GM23338 (cell line): Measurements from ENCODE around the gene SERGEF. TPM values are rescaled to one million over a fixed set of nuclear protein-coding genes. Genes with fewer than 3 reads are reported as not detected.

ENCODE experiments used
- ATAC-seq: fragments of 200-7000 bp; cut with Tn5 transposase; 3 replicates; pipeline ENCODE4 v1.9.1; 2020
- DNase-seq: peaks from one replicate; pipeline ENCODE4 v3.0.0-alpha.2; 2015; ENCODE audit warnings: low spot score
- H2AFZ ChIP-seq: fragments of 200-600 bp; sonication (generic); 2 replicates; pipeline ENCODE4 v1.8.0; 2016; ENCODE audit warnings: antibody characterized with exemption, mild to moderate bottlenecking, moderate library complexity
- H3F3A ChIP-seq: fragments of 200-600 bp; sonication (generic); replicated peaks from 2 replicates; pipeline ENCODE4 v1.8.0; 2017; ENCODE audit warnings: antibody characterized with exemption, mixed run types, low read depth
- H3K27ac ChIP-seq: fragments of 200-600 bp; sonication (generic); 2 replicates; pipeline ENCODE4 v1.6.1; 2016; ENCODE audit warnings: low read depth
- H3K27me3 ChIP-seq: fragments of 200-600 bp; sonication (generic); 2 replicates; pipeline ENCODE4 v1.8.0; 2016; ENCODE audit warnings: mild to moderate bottlenecking, mixed run types, moderate library complexity; ENCODE audit not compliant: insufficient read depth
- H3K36me3 ChIP-seq: fragments of 200-600 bp; sonication (generic); 2 replicates; pipeline ENCODE4 v1.8.0; 2016; ENCODE audit warnings: mild to moderate bottlenecking; ENCODE audit not compliant: insufficient read depth
- H3K4me1 ChIP-seq: fragments of 200-600 bp; sonication (generic); 2 replicates; pipeline ENCODE4 v1.8.0; 2016; ENCODE audit warnings: mild to moderate bottlenecking, moderate library complexity; ENCODE audit not compliant: insufficient read depth
- H3K4me2 ChIP-seq: fragments of 200-600 bp; sonication (generic); 2 replicates; pipeline ENCODE4 v1.7.1; 2017; ENCODE audit warnings: mixed run types
- H3K4me3 ChIP-seq: fragments of 200-600 bp; sonication (generic); 2 replicates; pipeline ENCODE4 v1.6.1; 2016; ENCODE audit warnings: mixed run types
- H3K79me2 ChIP-seq: fragments of 200-600 bp; sonication (generic); replicated peaks from 2 replicates; pipeline ENCODE4 v1.8.0; 2017; ENCODE audit warnings: mild to moderate bottlenecking; ENCODE audit not compliant: insufficient read depth
- H3K9me2 ChIP-seq: fragments of 200-600 bp; sonication (generic); 2 replicates; pipeline ENCODE4 v1.8.0; 2017; ENCODE audit not compliant: insufficient read depth
- H4K20me1 ChIP-seq: fragments of 200-600 bp; sonication (generic); replicated peaks from 2 replicates; pipeline ENCODE4 v1.8.0; 2017; ENCODE audit warnings: mild to moderate bottlenecking; ENCODE audit not compliant: insufficient read depth
- H3K27ac Mint-ChIP-seq: 2 replicates; pipeline ENCODE4 v1.8.0; 2020; ENCODE audit warnings: inconsistent platforms, mild to moderate bottlenecking, moderate library complexity, mixed read lengths
- H3K27me3 Mint-ChIP-seq: 3 replicates; pipeline ENCODE4 v1.8.0; 2022; ENCODE audit warnings: low read depth, mild to moderate bottlenecking, moderate library complexity, mixed read lengths, inconsistent platforms; ENCODE audit not compliant: insufficient read depth, poor library complexity
- H3K36me3 Mint-ChIP-seq: 3 replicates; pipeline ENCODE4 v1.8.0; 2021; ENCODE audit warnings: low read depth, mild to moderate bottlenecking, inconsistent platforms, moderate library complexity, mixed read lengths
- H3K4me1 Mint-ChIP-seq: 3 replicates; pipeline ENCODE4 v1.8.0; 2020; ENCODE audit warnings: mild to moderate bottlenecking, inconsistent platforms, mixed read lengths
- H3K4me3 Mint-ChIP-seq: 3 replicates; pipeline ENCODE4 v1.8.0; 2021; ENCODE audit warnings: moderate library complexity, mild to moderate bottlenecking, inconsistent platforms, mixed read lengths
- H3K9me3 Mint-ChIP-seq: 3 replicates; pipeline ENCODE4 v1.8.0; 2020; ENCODE audit warnings: moderate library complexity, mild to moderate bottlenecking, inconsistent platforms, mixed read lengths
- CREB1 ChIP-seq: fragments of 250-450 bp; sonication (Bioruptor Pico); IDR thresholded peaks from 2 replicates; pipeline ENCODE4 v1.5.0; 2020; ENCODE audit warnings: low read depth, mild to moderate bottlenecking, moderate library complexity
- CTCF ChIP-seq, 2 experiments: fragments of 200-600 bp in 1 of 2; sonication (generic) in 1 of 2; conservative IDR thresholded peaks; 2 replicates each; pipeline versions ENCODE4 v1.5.1 to v1.6.1; 2016 to 2017; ENCODE audit warnings: antibody characterized with exemption in 2 of 2, low read depth in 2 of 2, mild to moderate bottlenecking in 2 of 2, moderate library complexity in 1 of 2
- ETS1 ChIP-seq: IDR thresholded peaks from 2 replicates; pipeline ENCODE4 v1.6.1; 2016; ENCODE audit warnings: antibody characterized with exemption
- EZH2 ChIP-seq: fragments of 200-600 bp; sonication (generic); IDR thresholded peaks from one replicate; pipeline ENCODE4 v1.8.0; 2017; ENCODE audit warnings: antibody characterized with exemption, mild to moderate bottlenecking, low read depth; ENCODE audit not compliant: unreplicated experiment
- EZH2phosphoT487 ChIP-seq: fragments of 200-600 bp; sonication (generic); IDR thresholded peaks from one replicate; pipeline ENCODE4 v1.8.1; 2018; ENCODE audit warnings: antibody characterized with exemption; ENCODE audit not compliant: unreplicated experiment
- JUNB ChIP-seq: IDR thresholded peaks from one replicate; pipeline ENCODE4 v1.6.1; 2016; ENCODE audit warnings: antibody characterized with exemption; ENCODE audit not compliant: unreplicated experiment
- NANOG ChIP-seq: IDR thresholded peaks from 2 replicates; pipeline ENCODE4 v1.6.1; 2016; ENCODE audit warnings: antibody characterized with exemption, borderline replicate concordance
- POLR2AphosphoS5 ChIP-seq: IDR thresholded peaks from 2 replicates; pipeline ENCODE4 v1.6.1; 2016; ENCODE audit warnings: antibody characterized with exemption, low read depth
- REST ChIP-seq: IDR thresholded peaks from one replicate; pipeline ENCODE4 v1.6.1; 2018; ENCODE audit warnings: antibody characterized with exemption; ENCODE audit not compliant: unreplicated experiment
- STAT1 ChIP-seq: IDR thresholded peaks from one replicate; pipeline ENCODE4 v1.6.1; 2016; ENCODE audit warnings: antibody characterized with exemption; ENCODE audit not compliant: unreplicated experiment
- ZNF114 ChIP-seq: fragments of 250-450 bp; sonication (Bioruptor Pico); IDR thresholded peaks from 2 replicates; pipeline ENCODE4 v1.5.0; 2020; ENCODE audit warnings: mild to moderate bottlenecking, moderate library complexity
- ZNF331 ChIP-seq: fragments of 250-450 bp; sonication (Bioruptor Pico); IDR thresholded peaks from 2 replicates; pipeline ENCODE4 v1.5.0; 2020; ENCODE audit warnings: low read depth, mild to moderate bottlenecking, moderate library complexity
- ZNF462 ChIP-seq: fragments of 250-450 bp; sonication (Bioruptor Pico); IDR thresholded peaks from 2 replicates; pipeline ENCODE4 v1.5.0; 2020; ENCODE audit warnings: mild to moderate bottlenecking, moderate library complexity
- polyA plus RNA-seq: library from polyadenylated mRNA; unstranded; fragments of >200 nt; fragmentation: Nextera tagmentation; extraction: Ambion mirVana; gene quantifications from 2 replicates; pipeline ENCODE4 v1.2.1, GENCODE V29; 2016
- total RNA-seq: library from RNA; depleted of rRNA; stranded (reverse); fragments of >200 nt; shearing (Covaris generic); gene quantifications from 2 replicates; pipeline ENCODE4 v1.2.3, GENCODE V29; 2014

SERGEF gene
- total and polyA plus RNA-seq, 2 experiments from 2014 or later = 24.2 to 27.9 TPM

- peaks cover 2% of the 10 kb centered on the region for H3K27me3 Mint-ChIP-seq
- ATAC-seq = no peak
- H4K20me1 ChIP-seq = 0 out of 2 replicates have a peak, but pooled peaks cover 4% of the 10 kb centered on the region
These were observed 184.5 kb downstream of the SERGEF start for GRCh38 chr11:17828311-17828751.

More at GRCh38 chr11:17828311-17828751, 184.5 kb downstream of the SERGEF start:
- Histone ChIP-seq H3K79me2 (no peaks in the 10 kb centered on the region), H3K36me3 (no peaks in the 10 kb centered on the region), H3K4me2 (no peak overlapping the region), H3F3A (no peaks in the 10 kb centered on the region), H3K9me2 (peaks cover 11% of the 10 kb centered on the region; the same call in 1 of the 2 replicates), H3K27ac (no peak overlapping the region), H3K4me1 (no peaks in the 10 kb centered on the region), H2AFZ (no peak overlapping the region), H3K27me3 (no peaks in the 10 kb centered on the region), H3K4me3 (no peak overlapping the region)
- H3K36me3 Mint-ChIP-seq = no peaks in the 10 kb centered on the region
- TF ChIP-seq ZNF462 (CRISPR knock-in tag) (no peak), EZH2 (no peak), CREB1 (CRISPR knock-in tag) (no peak), EZH2phosphoT487 (no peak), ZNF331 (CRISPR knock-in tag) (no peak), ZNF114 (CRISPR knock-in tag) (no peak), ETS1 (no peak), REST (no peak), POLR2AphosphoS5 (no peak), JUNB (no peak), CTCF (conservative IDR thresholded peaks at IDR 0.05; ENCODE audit: low read depth in 2 of 2) (no peak), NANOG (no peak), STAT1 (no peak)
- H3K9me3 Mint-ChIP-seq = no peaks in the 10 kb centered on the region
- no peak overlapping the region for H3K4me3 Mint-ChIP-seq
- DNase-seq = no peak
- H3K4me1 Mint-ChIP-seq = peaks cover 6% of the 10 kb centered on the region
- no peak overlapping the region for H3K27ac Mint-ChIP-seq
